ENCODE data around the gene U2AF1L4. TPM values are rescaled to one million over a fixed set of nuclear protein-coding genes. Genes with fewer than 3 reads are reported as not detected.

U2AF1L4 gene
- total RNA-seq, 3 donors from 2014 or later, result 18.9 to 25.2 (median 19.4) TPM

- Mint-ChIP-seq H3K4me3 (peak within 1 kb of the TSS; percentile 95), H3K27me3 (ENCODE audit: low read depth) (peaks cover 5% of the 10 kb centered on the region), H3K4me1 (ENCODE audit: low read depth) (peaks cover 29% of the 10 kb centered on the region), H3K9me3 (no peaks in the 10 kb centered on the region), H3K36me3 (ENCODE audit: insufficient read depth) (peaks cover 4% of the 10 kb centered on the region)
- ATAC-seq (no peak), DNase-seq (no peak)
These were observed 11.4 kb upstream of the U2AF1L4 start, which contains the start of gene HSPB6 for GRCh38 chr19:35756377-35757230. Gene HSPB6 (minus strand): TSS chr19:35757029. CDS start chr19:35757008, 21 bp downstream.

GRCh38 chr19:35755550-35756376 lies 10.5 kb upstream of the U2AF1L4 start:
- peaks cover 5% of the 10 kb centered on the region for H3K27me3 Mint-ChIP-seq (ENCODE audit: low read depth)
- DNase-seq, result peak; percentile 64
- ATAC-seq, result no peak
- H3K9me3 Mint-ChIP-seq, result no peaks in the 10 kb centered on the region
- H3K4me1 Mint-ChIP-seq (ENCODE audit: low read depth), result peaks cover 29% of the 10 kb centered on the region
- H3K4me3 Mint-ChIP-seq, result peak overlapping the region; percentile 37
- H3K36me3 Mint-ChIP-seq (ENCODE audit: insufficient read depth), result peaks cover 2% of the 10 kb centered on the region

- peak overlapping the region; percentile 24 for H3K4me3 Mint-ChIP-seq
- H3K36me3 Mint-ChIP-seq (ENCODE audit: insufficient read depth), result peaks cover 2% of the 10 kb centered on the region
- peaks cover 5% of the 10 kb centered on the region for H3K27me3 Mint-ChIP-seq (ENCODE audit: low read depth)
- no peaks in the 10 kb centered on the region for H3K9me3 Mint-ChIP-seq
- DNase-seq, result no peak
- no peak for ATAC-seq
- H3K4me1 Mint-ChIP-seq (ENCODE audit: low read depth), result peaks cover 29% of the 10 kb centered on the region
These were observed 9.9 kb upstream of the U2AF1L4 start for GRCh38 chr19:35755131-35755549.

- no peak for DNase-seq
- Mint-ChIP-seq H3K4me1 (ENCODE audit: low read depth) (peaks cover 31% of the 10 kb centered on the region), H3K4me3 (no peak overlapping the region), H3K9me3 (no peaks in the 10 kb centered on the region), H3K36me3 (ENCODE audit: insufficient read depth) (peaks cover 2% of the 10 kb centered on the region), H3K27me3 (ENCODE audit: low read depth) (peaks cover 5% of the 10 kb centered on the region)
- no peak for ATAC-seq
These were observed 9.3 kb upstream of the U2AF1L4 start for GRCh38 chr19:35754370-35755130.

GRCh38 chr19:35753634-35754369 lies 8.6 kb upstream of the U2AF1L4 start:
- DNase-seq (no peak), ATAC-seq (no peak)
- Mint-ChIP-seq H3K36me3 (ENCODE audit: insufficient read depth) (peaks cover 2% of the 10 kb centered on the region), H3K27me3 (ENCODE audit: low read depth) (peaks cover 5% of the 10 kb centered on the region), H3K4me3 (no peak overlapping the region), H3K4me1 (ENCODE audit: low read depth) (peaks cover 30% of the 10 kb centered on the region), H3K9me3 (no peaks in the 10 kb centered on the region)

- DNase-seq, result no peak
- Mint-ChIP-seq H3K4me3 (no peak overlapping the region), H3K4me1 (ENCODE audit: low read depth) (peaks cover 34% of the 10 kb centered on the region), H3K36me3 (ENCODE audit: insufficient read depth) (peaks cover 3% of the 10 kb centered on the region), H3K9me3 (no peaks in the 10 kb centered on the region), H3K27me3 (ENCODE audit: low read depth) (peaks cover 5% of the 10 kb centered on the region)
- no peak for ATAC-seq
These were observed 7.6 kb upstream of the U2AF1L4 start for GRCh38 chr19:35752746-35753350.

- H3K9me3 Mint-ChIP-seq, result no peaks in the 10 kb centered on the region
- DNase-seq, result no peak
- H3K4me1 Mint-ChIP-seq (ENCODE audit: low read depth), result peaks cover 30% of the 10 kb centered on the region
- ATAC-seq, result no peak
- no peak overlapping the region for H3K4me3 Mint-ChIP-seq
- peaks cover 4% of the 10 kb centered on the region for H3K36me3 Mint-ChIP-seq (ENCODE audit: insufficient read depth)
- peaks cover 5% of the 10 kb centered on the region for H3K27me3 Mint-ChIP-seq (ENCODE audit: low read depth)
These were observed 6.9 kb upstream of the U2AF1L4 start for GRCh38 chr19:35751839-35752745.

- Mint-ChIP-seq H3K27me3 (ENCODE audit: low read depth) (no peaks in the 10 kb centered on the region), H3K36me3 (ENCODE audit: insufficient read depth) (peaks cover 4% of the 10 kb centered on the region), H3K4me3 (peak overlapping the region; percentile 46), H3K4me1 (ENCODE audit: low read depth) (peaks cover 34% of the 10 kb centered on the region), H3K9me3 (no peaks in the 10 kb centered on the region)
- DNase-seq, result no peak
- ATAC-seq, result no peak
These were observed 4.9 kb upstream of the U2AF1L4 start for GRCh38 chr19:35750167-35750566.

- Mint-ChIP-seq H3K36me3 (ENCODE audit: insufficient read depth) (peaks cover 2% of the 10 kb centered on the region), H3K27me3 (ENCODE audit: low read depth) (no peaks in the 10 kb centered on the region), H3K4me3 (peak within 1 kb of the TSS; percentile 98), H3K4me1 (ENCODE audit: low read depth) (peaks cover 44% of the 10 kb centered on the region), H3K9me3 (no peaks in the 10 kb centered on the region)
- ATAC-seq, result peak; percentile 77 to 79
- peak; percentile 96 for DNase-seq
These were observed 3.1 kb upstream of the U2AF1L4 start, which contains the start of gene LIN37 for GRCh38 chr19:35748106-35749020. Gene LIN37 (plus strand): TSS chr19:35748576. CDS start chr19:35748725, 149 bp downstream.

- H3K9me3 Mint-ChIP-seq, result no peaks in the 10 kb centered on the region
- H3K27me3 Mint-ChIP-seq (ENCODE audit: low read depth), result no peaks in the 10 kb centered on the region
- DNase-seq (no peak), ATAC-seq (no peak)
- peaks cover 60% of the 10 kb centered on the region for H3K4me1 Mint-ChIP-seq (ENCODE audit: low read depth)
- H3K36me3 Mint-ChIP-seq (ENCODE audit: insufficient read depth), result peaks cover 8% of the 10 kb centered on the region
- peak overlapping the region; percentile 98 for H3K4me3 Mint-ChIP-seq
These were observed 1.3 kb upstream of the U2AF1L4 start for GRCh38 chr19:35746531-35746930.

GRCh38 chr19:35746087-35746462 lies 857 bp upstream of the U2AF1L4 start:
- Mint-ChIP-seq H3K36me3 (ENCODE audit: insufficient read depth) (peaks cover 8% of the 10 kb centered on the region), H3K4me3 (peak overlapping the region; percentile 98), H3K4me1 (ENCODE audit: low read depth) (peaks cover 60% of the 10 kb centered on the region), H3K9me3 (no peaks in the 10 kb centered on the region), H3K27me3 (ENCODE audit: low read depth) (no peaks in the 10 kb centered on the region)
- DNase-seq, result no peak
- ATAC-seq, result no peak

Measured in activated T-cell treated with anti-CD3 and anti-CD28 coated beads, Interleukin-2, amount 50 U/mL, for 4 hours (primary cell).